Left renal pelvis (tissue), 4 donors: ENCODE measurements around the gene VWDE. TPM values are rescaled to one million over a fixed set of nuclear protein-coding genes. Genes with fewer than 3 reads are reported as not detected.

Source experiments
- DNase-seq, 4 donors: peaks; one replicate each; pipeline ENCODE4 v3.0.0-alpha.2; 2013; ENCODE audit warnings: low read depth in 4 of 4, low spot score in 3 of 4
- polyA plus RNA-seq, 4 donors: library from polyadenylated mRNA; unstranded; fragments of 120-200 nt; gene quantifications; one replicate each; pipeline ENCODE4 v1.2.1, GENCODE V29; 2013; ENCODE audit not compliant: insufficient read length in 4 of 4

Gene VWDE
- polyA plus RNA-seq, 4 donors: 4.4 to 20.9 (median 5.6) TPM

- DNase-seq: no peak
Observed at GRCh38 chr7:12337095-12337494, 66.6 kb downstream of the VWDE start.

GRCh38 chr7:12328888-12329770, 74.5 kb downstream of the VWDE start:
- DNase-seq: no peak

GRCh38 chr7:12327922-12328321, 75.7 kb downstream of the VWDE start:
- no peak for DNase-seq

GRCh38 chr7:12325646-12326045, 78.0 kb downstream of the VWDE start:
- DNase-seq: no peak

GRCh38 chr7:12323415-12323814, 80.2 kb downstream of the VWDE start:
- DNase-seq: no peak

- no peak for DNase-seq
Observed at GRCh38 chr7:12322903-12323300, 80.8 kb downstream of the VWDE start.

GRCh38 chr7:12322284-12322902, 81.3 kb downstream of the VWDE start:
- no peak for DNase-seq

GRCh38 chr7:12320987-12321647, 82.5 kb downstream of the VWDE start:
- DNase-seq: no peak

GRCh38 chr7:12320241-12320986, 83.3 kb downstream of the VWDE start:
- no peak for DNase-seq

GRCh38 chr7:12317675-12318074, 86.0 kb downstream of the VWDE start:
- no peak for DNase-seq

- no peak for DNase-seq
Observed at GRCh38 chr7:12316925-12317324, 86.7 kb downstream of the VWDE start.

GRCh38 chr7:12315049-12315448, 88.6 kb downstream of the VWDE start:
- DNase-seq: no peak

- no peak for DNase-seq
Observed at GRCh38 chr7:12314199-12314598, 89.5 kb downstream of the VWDE start.

GRCh38 chr7:12305502-12305901, 98.2 kb downstream of the VWDE start:
- DNase-seq: no peak

GRCh38 chr7:12303495-12303894, 100.2 kb downstream of the VWDE start:
- DNase-seq: no peak

- no peak for DNase-seq
Observed at GRCh38 chr7:12303062-12303461, 100.6 kb downstream of the VWDE start.

- no peak for DNase-seq
Observed at GRCh38 chr7:12300415-12300814, 103.2 kb downstream of the VWDE start.

GRCh38 chr7:12299367-12299766, 104.3 kb downstream of the VWDE start:
- no peak for DNase-seq

GRCh38 chr7:12297283-12298108, 106.2 kb downstream of the VWDE start:
- DNase-seq: peak in 2 of 4 donors; percentile 12 to 18

GRCh38 chr7:12296051-12296570, 107.6 kb downstream of the VWDE start:
- DNase-seq: no peak
